Muscle layer of colon (tissue), 2 donors: Measurements from ENCODE around the gene THAP7.

Source experiments
- H3K27ac ChIP-seq: one replicate; pipeline ENCODE4 v1.7.0; 2013; ENCODE audit warnings: low read depth, mild to moderate bottlenecking, low read length, moderate library complexity
- H3K27me3 ChIP-seq, 2 donors: one replicate each; pipeline ENCODE4 v1.7.0; 2013; ENCODE audit warnings: low read length in 2 of 2, mild to moderate bottlenecking in 2 of 2; ENCODE audit not compliant: insufficient read depth in 2 of 2, control insufficient read depth in 1 of 2
- H3K36me3 ChIP-seq: one replicate; pipeline ENCODE4 v1.7.0; 2013; ENCODE audit warnings: mild to moderate bottlenecking, low read length; ENCODE audit not compliant: insufficient read depth
- H3K4me1 ChIP-seq: one replicate; pipeline ENCODE4 v1.7.0; 2013; ENCODE audit warnings: mild to moderate bottlenecking, low read length; ENCODE audit not compliant: insufficient read depth
- H3K4me3 ChIP-seq, 2 donors: one replicate each; pipeline ENCODE4 v1.7.0; 2013; ENCODE audit warnings: low read length in 2 of 2, low read depth in 1 of 2, mild to moderate bottlenecking in 1 of 2, moderate library complexity in 1 of 2
- H3K9ac ChIP-seq: one replicate; pipeline ENCODE4 v1.7.0; 2013; ENCODE audit warnings: low read length
- H3K9me3 ChIP-seq: one replicate; pipeline ENCODE4 v1.7.0; 2013; ENCODE audit warnings: mild to moderate bottlenecking, low read length
- donor health status: abdominal sarcoma.
- donor health status: Adenocarcinoma of cecum.

THAP7 gene

GRCh38 chr22:21029486-21030025 is 27.6 kb upstream of the THAP7 start:
- H3K27me3 ChIP-seq, result peaks cover 5 to 38% of the 10 kb centered on the region in 2 donors
- H3K9me3 ChIP-seq, result no peaks in the 10 kb centered on the region
- no peak overlapping the region for H3K9ac ChIP-seq
- H3K27ac ChIP-seq, result no peak overlapping the region
- no peak overlapping the region for H3K4me3 ChIP-seq
- H3K36me3 ChIP-seq, result no peaks in the 10 kb centered on the region
- H3K4me1 ChIP-seq, result no peaks in the 10 kb centered on the region

GRCh38 chr22:21028277-21029251 is 26.6 kb upstream of the THAP7 start:
- Histone ChIP-seq H3K4me3 (no peak overlapping the region), H3K9me3 (no peaks in the 10 kb centered on the region), H3K4me1 (no peaks in the 10 kb centered on the region), H3K36me3 (no peaks in the 10 kb centered on the region), H3K9ac (no peak overlapping the region), H3K27me3 (peaks cover 5 to 38% of the 10 kb centered on the region in 2 donors), H3K27ac (no peak overlapping the region)

- Histone ChIP-seq H3K27ac (no peak overlapping the region), H3K4me1 (no peaks in the 10 kb centered on the region), H3K36me3 (no peaks in the 10 kb centered on the region), H3K4me3 (no peak overlapping the region), H3K27me3 (peaks cover 5 to 28% of the 10 kb centered on the region in 2 donors), H3K9me3 (no peaks in the 10 kb centered on the region), H3K9ac (no peak overlapping the region)
Measured at GRCh38 chr22:21026783-21027692, 25.1 kb upstream of the THAP7 start.

DNA sequence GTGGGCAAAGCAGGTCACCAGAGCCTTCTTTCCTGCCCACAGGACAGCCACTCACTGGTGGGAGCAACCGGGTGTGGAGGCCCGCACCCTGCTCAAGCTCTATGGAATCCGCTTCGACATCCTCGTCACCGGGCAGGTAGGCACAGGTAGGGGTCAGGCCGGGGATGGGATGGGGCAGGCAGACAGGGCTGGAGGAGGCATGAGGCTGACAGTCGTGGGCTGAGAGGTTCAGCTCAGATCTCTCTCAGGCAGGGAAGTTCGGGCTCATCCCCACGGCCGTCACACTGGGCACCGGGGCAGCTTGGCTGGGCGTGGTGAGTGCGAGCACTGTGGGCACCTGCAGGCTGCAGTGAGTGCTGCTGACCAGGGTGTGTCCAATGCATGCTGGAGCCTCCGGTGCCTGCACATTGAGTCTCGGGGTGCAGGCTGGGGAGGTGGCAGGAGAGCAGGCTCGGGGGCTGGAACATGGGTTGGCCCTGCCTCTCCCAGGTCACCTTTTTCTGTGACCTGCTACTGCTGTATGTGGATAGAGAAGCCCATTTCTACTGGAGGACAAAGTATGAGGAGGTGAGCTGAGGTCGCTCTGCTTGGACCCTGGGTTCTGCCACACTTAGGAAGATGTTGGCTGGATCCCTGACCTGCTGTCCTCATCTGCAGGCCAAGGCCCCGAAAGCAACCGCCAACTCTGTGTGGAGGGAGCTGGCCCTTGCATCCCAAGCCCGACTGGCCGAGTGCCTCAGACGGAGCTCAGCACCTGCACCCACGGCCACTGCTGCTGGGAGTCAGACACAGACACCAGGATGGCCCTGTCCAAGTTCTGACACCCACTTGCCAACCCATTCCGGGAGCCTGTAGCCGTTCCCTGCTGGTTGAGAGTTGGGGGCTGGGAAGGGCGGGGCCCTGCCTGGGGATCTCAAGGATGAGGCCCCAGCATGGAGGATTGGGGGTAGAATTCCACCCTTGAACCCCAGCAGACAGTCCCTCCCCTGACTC is 24.1 kb upstream of the THAP7 start:
- H3K27ac ChIP-seq, result no peak overlapping the region
- no peak overlapping the region for H3K4me3 ChIP-seq
- H3K27me3 ChIP-seq, result peaks cover 5 to 18% of the 10 kb centered on the region in 2 donors
- no peaks in the 10 kb centered on the region for H3K4me1 ChIP-seq
- H3K9me3 ChIP-seq, result no peaks in the 10 kb centered on the region
- no peak overlapping the region for H3K9ac ChIP-seq
- H3K36me3 ChIP-seq, result no peaks in the 10 kb centered on the region

DNA sequence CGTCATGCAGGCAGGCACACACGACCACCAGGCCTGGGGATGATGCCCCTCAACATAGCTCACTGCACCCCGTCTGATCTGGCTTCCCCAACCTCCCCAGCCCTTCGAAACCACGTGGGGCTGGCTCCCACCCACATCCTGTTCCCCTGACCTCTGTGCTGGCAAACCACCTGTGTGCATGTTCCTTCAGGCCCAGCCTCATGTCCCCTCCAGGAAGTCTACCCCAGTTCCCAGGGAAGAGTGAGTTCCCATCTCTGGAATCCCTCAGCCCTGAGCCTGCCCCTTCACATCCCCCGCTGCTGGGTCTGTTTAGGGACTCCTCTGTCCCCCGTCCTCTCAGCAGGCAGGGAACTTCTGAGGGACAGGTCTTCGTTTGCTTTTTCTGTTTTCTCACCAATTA is 23.3 kb upstream of the THAP7 start:
- Histone ChIP-seq H3K36me3 (no peaks in the 10 kb centered on the region), H3K9me3 (no peaks in the 10 kb centered on the region), H3K4me1 (no peaks in the 10 kb centered on the region), H3K27ac (no peak overlapping the region), H3K4me3 (no peak overlapping the region), H3K27me3 (peaks cover 0 to 10% of the 10 kb centered on the region in 2 donors), H3K9ac (no peak overlapping the region)

GRCh38 chr22:21022955-21023614 is 21.2 kb upstream of the THAP7 start:
- Histone ChIP-seq H3K27ac (no peak overlapping the region), H3K9ac (no peak overlapping the region), H3K9me3 (no peaks in the 10 kb centered on the region), H3K27me3 (peaks cover 0 to under 1% of the 10 kb centered on the region in 2 donors), H3K4me1 (no peaks in the 10 kb centered on the region), H3K36me3 (no peaks in the 10 kb centered on the region), H3K4me3 (no peak overlapping the region)

GRCh38 chr22:21022507-21022906 is 20.6 kb upstream of the THAP7 start:
- Histone ChIP-seq H3K9me3 (no peaks in the 10 kb centered on the region), H3K9ac (no peak overlapping the region), H3K27ac (no peak overlapping the region), H3K27me3 (no peaks in the 10 kb centered on the region), H3K36me3 (no peaks in the 10 kb centered on the region), H3K4me3 (no peak overlapping the region), H3K4me1 (no peaks in the 10 kb centered on the region)

GRCh38 chr22:21020802-21021429 is 19.0 kb upstream of the THAP7 start:
- no peak overlapping the region for H3K4me3 ChIP-seq
- H3K9ac ChIP-seq, result no peak overlapping the region
- H3K9me3 ChIP-seq, result no peaks in the 10 kb centered on the region
- no peaks in the 10 kb centered on the region for H3K27me3 ChIP-seq
- H3K36me3 ChIP-seq, result no peaks in the 10 kb centered on the region
- H3K27ac ChIP-seq, result no peak overlapping the region
- H3K4me1 ChIP-seq, result no peaks in the 10 kb centered on the region

DNA sequence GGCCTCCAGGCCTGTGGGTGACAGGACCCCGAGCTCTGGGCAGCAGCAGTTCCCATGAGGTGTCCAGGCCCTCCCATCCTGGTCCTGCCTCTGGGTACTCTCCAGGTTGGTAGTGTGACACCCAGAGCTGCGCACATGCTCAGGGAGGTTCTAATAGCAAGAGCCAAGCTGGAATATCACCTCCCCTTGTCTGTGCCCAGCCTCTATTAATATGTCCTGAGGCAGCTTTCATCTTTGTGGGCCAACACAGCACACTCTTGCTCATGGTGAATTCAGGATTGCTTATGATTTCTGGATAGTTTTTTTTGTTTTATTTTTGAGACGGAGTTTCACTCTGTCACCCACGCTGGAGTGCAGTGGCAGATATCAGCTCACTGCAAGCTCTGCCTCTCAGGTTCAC is 16.4 kb upstream of the THAP7 start:
- no peaks in the 10 kb centered on the region for H3K36me3 ChIP-seq
- peaks cover 14% of the 10 kb centered on the region for H3K4me1 ChIP-seq
- no peaks in the 10 kb centered on the region for H3K9me3 ChIP-seq

More for the DNA sequence above, 16.4 kb upstream of the THAP7 start:
- Histone ChIP-seq H3K27me3 (no peaks in the 10 kb centered on the region), H3K9ac (no peak overlapping the region), H3K27ac (no peak overlapping the region), H3K4me3 (no peak overlapping the region)
